GM06990 (cell line): ENCODE measurements around the gene ABCC3.

Experiments used
- DNase-seq: peaks from one replicate; pipeline ENCODE4 v3.0.0-alpha.2; 2011; ENCODE audit not compliant: insufficient read length; ENCODE audit errors: extremely low read depth
- H3K27me3 ChIP-seq: replicated peaks from 2 replicates; pipeline ENCODE4 v1.6.0; 2011; ENCODE audit warnings: low read length; ENCODE audit not compliant: control insufficient read depth, insufficient read depth
- H3K36me3 ChIP-seq: 2 replicates; pipeline ENCODE4 v1.5.1; 2011; ENCODE audit warnings: low read length; ENCODE audit not compliant: control insufficient read depth, insufficient read depth
- H3K4me3 ChIP-seq: replicated peaks from 2 replicates; pipeline ENCODE4 v1.5.1; 2011; ENCODE audit warnings: low read depth, mild to moderate bottlenecking, control low read depth, low read length
- CTCF ChIP-seq: IDR thresholded peaks from 2 replicates; pipeline ENCODE4 v1.5.1; 2011; ENCODE audit warnings: low read length, control low read depth, mild to moderate bottlenecking, inconsistent platforms; ENCODE audit not compliant: insufficient read depth, poor library complexity, severe bottlenecking

ABCC3 gene

GRCh38 chr17:50688245-50688644 lies 53.6 kb downstream of the ABCC3 start:
- Histone ChIP-seq H3K4me3 (no peak overlapping the region), H3K27me3 (no peaks in the 10 kb centered on the region; the same call in 1 of the 2 replicates), H3K36me3 (peaks cover 5% of the 10 kb centered on the region)
- TF ChIP-seq CTCF, result no peak
- DNase-seq, result no peak

- Histone ChIP-seq H3K27me3 (no peaks in the 10 kb centered on the region), H3K4me3 (no peak overlapping the region), H3K36me3 (peaks cover 8% of the 10 kb centered on the region)
- TF ChIP-seq CTCF, result no peak
- no peak for DNase-seq
These were observed 54.6 kb downstream of the ABCC3 start for GRCh38 chr17:50689251-50689650.

GRCh38 chr17:50689956-50690886 lies 55.5 kb downstream of the ABCC3 start:
- H3K4me3 ChIP-seq, result no peak overlapping the region
- no peak for TF ChIP-seq CTCF

GRCh38 chr17:50690887-50691549 lies 56.3 kb downstream of the ABCC3 start:
- H3K27me3 ChIP-seq, result no peaks in the 10 kb centered on the region
- H3K36me3 ChIP-seq, result peaks cover 19% of the 10 kb centered on the region
- no peak for DNase-seq
- no peak for TF ChIP-seq CTCF
- H3K4me3 ChIP-seq, result no peak overlapping the region

More at GRCh38 chr17:50689956-50690886, 55.5 kb downstream of the ABCC3 start:
- Histone ChIP-seq H3K36me3 (peaks cover 12% of the 10 kb centered on the region), H3K27me3 (no peaks in the 10 kb centered on the region)
- no peak for DNase-seq

GRCh38 chr17:50691550-50692447 lies 57.1 kb downstream of the ABCC3 start:
- TF ChIP-seq CTCF, result no peak
- peaks cover 20% of the 10 kb centered on the region for H3K36me3 ChIP-seq
- DNase-seq, result no peak
- H3K4me3 ChIP-seq, result no peak overlapping the region
- no peaks in the 10 kb centered on the region for H3K27me3 ChIP-seq
